Measurements from ENCODE around the gene GPR150.
A peak's percentile ranks its signal among the peaks of the same experiment; 100 is the strongest.

The GPR150 gene

DNA sequence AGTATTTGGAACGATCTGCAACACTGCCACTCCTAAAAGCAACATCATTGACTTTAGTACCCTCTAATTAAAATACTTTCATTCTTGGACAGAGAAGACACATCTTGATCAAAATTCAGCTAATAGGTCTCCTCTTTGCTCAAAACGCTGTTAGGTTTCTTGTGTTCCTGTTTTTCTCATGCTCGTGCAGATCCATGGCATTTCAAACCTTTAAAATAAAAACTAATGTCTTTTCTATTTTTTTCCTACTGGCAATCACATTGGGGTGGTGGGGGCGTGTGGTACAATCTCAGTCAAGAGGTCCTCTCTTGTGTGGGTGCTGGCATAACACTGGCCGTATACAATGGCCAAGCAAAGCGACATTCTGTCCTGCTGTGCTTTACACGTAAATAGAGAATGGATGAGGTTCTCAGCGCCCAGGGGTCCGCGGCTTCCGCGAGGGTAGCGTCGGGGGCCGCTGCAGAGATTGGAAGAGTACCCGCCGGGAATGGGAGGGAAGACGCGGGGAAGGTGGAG, 315 bp upstream of the GPR150 start:
- Histone ChIP-seq H3K9ac (ENCODE audit: low read length) (no peak overlapping the region; the same call in 1 of the 2 replicates), H3K4me3 (ENCODE audit: low read depth, low read length, poor library complexity, severe bottlenecking) (peak overlapping the region; percentile 64), H3K79me2 (ENCODE audit: insufficient read depth, low read length) (no peaks in the 10 kb centered on the region), H3K9me3 (ENCODE audit: low read length) (no peaks in the 10 kb centered on the region), H3F3A (ENCODE audit: insufficient read depth, low read length) (peaks cover 4% of the 10 kb centered on the region; the same call in 1 of the 2 replicates), H3K4me2 (ENCODE audit: low read length) (peak overlapping the region; percentile 90), H3K36me3 (ENCODE audit: insufficient read depth, low read length) (no peaks in the 10 kb centered on the region), H3K9me2 (ENCODE audit: low read depth, low read length) (no peaks in the 10 kb centered on the region), H3K27ac (ENCODE audit: low read depth, low read length, poor library complexity, severe bottlenecking) (no peak overlapping the region), H3K27me3 (ENCODE audit: insufficient read depth, low read length) (0 out of 2 replicates have a peak, but pooled peaks cover 2% of the 10 kb centered on the region), H3K4me1 (ENCODE audit: insufficient read depth, low read length, severe bottlenecking) (peaks cover 20% of the 10 kb centered on the region), H2AFZ (ENCODE audit: low read length) (no peak overlapping the region), H4K20me1 (ENCODE audit: insufficient read depth, low read length) (no peaks in the 10 kb centered on the region)
- TF ChIP-seq EZH2 (IDR thresholded peaks at IDR 0.05; ENCODE audit: borderline replicate concordance, low read length), result no peak
- TF ChIP-seq, protein P1, sequence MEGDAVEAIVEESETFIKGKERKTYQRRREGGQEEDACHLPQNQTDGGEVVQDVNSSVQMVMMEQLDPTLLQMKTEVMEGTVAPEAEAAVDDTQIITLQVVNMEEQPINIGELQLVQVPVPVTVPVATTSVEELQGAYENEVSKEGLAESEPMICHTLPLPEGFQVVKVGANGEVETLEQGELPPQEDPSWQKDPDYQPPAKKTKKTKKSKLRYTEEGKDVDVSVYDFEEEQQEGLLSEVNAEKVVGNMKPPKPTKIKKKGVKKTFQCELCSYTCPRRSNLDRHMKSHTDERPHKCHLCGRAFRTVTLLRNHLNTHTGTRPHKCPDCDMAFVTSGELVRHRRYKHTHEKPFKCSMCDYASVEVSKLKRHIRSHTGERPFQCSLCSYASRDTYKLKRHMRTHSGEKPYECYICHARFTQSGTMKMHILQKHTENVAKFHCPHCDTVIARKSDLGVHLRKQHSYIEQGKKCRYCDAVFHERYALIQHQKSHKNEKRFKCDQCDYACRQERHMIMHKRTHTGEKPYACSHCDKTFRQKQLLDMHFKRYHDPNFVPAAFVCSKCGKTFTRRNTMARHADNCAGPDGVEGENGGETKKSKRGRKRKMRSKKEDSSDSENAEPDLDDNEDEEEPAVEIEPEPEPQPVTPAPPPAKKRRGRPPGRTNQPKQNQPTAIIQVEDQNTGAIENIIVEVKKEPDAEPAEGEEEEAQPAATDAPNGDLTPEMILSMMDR (IDR thresholded peaks at IDR 0.05; ENCODE audit: low read length), result no peak

DNA sequence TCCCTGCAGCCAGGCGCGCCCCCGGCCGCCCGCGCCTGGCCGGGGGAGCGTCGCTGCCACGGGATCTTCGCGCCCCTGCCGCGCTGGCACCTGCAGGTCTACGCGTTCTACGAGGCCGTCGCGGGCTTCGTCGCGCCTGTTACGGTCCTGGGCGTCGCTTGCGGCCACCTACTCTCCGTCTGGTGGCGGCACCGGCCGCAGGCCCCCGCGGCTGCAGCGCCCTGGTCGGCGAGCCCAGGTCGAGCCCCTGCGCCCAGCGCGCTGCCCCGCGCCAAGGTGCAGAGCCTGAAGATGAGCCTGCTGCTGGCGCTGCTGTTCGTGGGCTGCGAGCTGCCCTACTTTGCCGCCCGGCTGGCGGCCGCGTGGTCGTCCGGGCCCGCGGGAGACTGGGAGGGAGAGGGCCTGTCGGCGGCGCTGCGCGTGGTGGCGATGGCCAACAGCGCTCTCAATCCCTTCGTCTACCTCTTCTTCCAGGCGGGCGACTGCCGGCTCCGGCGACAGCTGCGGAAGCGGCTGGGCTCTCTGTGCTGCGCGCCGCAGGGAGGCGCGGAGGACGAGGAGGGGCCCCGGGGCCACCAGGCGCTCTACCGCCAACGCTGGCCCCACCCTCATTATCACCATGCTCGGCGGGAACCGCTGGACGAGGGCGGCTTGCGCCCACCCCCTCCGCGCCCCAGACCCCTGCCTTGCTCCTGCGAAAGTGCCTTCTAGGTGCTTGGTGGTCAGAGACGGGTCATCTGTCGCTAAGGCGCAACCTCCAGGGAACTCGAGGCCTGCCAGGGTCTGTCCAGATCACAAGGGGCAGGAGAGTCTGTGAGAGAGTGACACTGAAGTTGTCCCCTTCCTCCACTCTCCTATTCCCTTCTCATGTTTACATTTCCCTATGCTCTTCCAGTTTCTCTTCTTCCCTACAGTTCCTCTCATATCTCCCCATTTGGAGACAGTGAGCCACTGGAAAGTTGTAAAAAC, 1.3 kb downstream of the GPR150 start:
- Histone ChIP-seq H3K9ac (ENCODE audit: low read length) (peak overlapping the region; percentile 45; the same call in 1 of the 2 replicates), H3K27ac (ENCODE audit: low read depth, low read length, poor library complexity, severe bottlenecking) (no peak overlapping the region), H3K9me3 (ENCODE audit: low read length) (no peaks in the 10 kb centered on the region), H3K9me2 (ENCODE audit: low read depth, low read length) (no peaks in the 10 kb centered on the region), H3K79me2 (ENCODE audit: insufficient read depth, low read length) (no peaks in the 10 kb centered on the region), H3K4me1 (ENCODE audit: insufficient read depth, low read length, severe bottlenecking) (peaks cover 20% of the 10 kb centered on the region), H3K4me2 (ENCODE audit: low read length) (peak overlapping the region; percentile 90), H3F3A (ENCODE audit: insufficient read depth, low read length) (peaks cover 4% of the 10 kb centered on the region; the same call in 1 of the 2 replicates), H3K27me3 (ENCODE audit: insufficient read depth, low read length) (0 out of 2 replicates have a peak, but pooled peaks cover 2% of the 10 kb centered on the region), H3K4me3 (ENCODE audit: low read depth, low read length, poor library complexity, severe bottlenecking) (peak overlapping the region; percentile 64), H4K20me1 (ENCODE audit: insufficient read depth, low read length) (no peaks in the 10 kb centered on the region), H2AFZ (ENCODE audit: low read length) (no peak overlapping the region), H3K36me3 (ENCODE audit: insufficient read depth, low read length) (no peaks in the 10 kb centered on the region)
- no peak for TF ChIP-seq EZH2 (IDR thresholded peaks at IDR 0.05; ENCODE audit: borderline replicate concordance, low read length)
- TF ChIP-seq, protein P1 (IDR thresholded peaks at IDR 0.05; ENCODE audit: low read length), result no peak

DNA sequence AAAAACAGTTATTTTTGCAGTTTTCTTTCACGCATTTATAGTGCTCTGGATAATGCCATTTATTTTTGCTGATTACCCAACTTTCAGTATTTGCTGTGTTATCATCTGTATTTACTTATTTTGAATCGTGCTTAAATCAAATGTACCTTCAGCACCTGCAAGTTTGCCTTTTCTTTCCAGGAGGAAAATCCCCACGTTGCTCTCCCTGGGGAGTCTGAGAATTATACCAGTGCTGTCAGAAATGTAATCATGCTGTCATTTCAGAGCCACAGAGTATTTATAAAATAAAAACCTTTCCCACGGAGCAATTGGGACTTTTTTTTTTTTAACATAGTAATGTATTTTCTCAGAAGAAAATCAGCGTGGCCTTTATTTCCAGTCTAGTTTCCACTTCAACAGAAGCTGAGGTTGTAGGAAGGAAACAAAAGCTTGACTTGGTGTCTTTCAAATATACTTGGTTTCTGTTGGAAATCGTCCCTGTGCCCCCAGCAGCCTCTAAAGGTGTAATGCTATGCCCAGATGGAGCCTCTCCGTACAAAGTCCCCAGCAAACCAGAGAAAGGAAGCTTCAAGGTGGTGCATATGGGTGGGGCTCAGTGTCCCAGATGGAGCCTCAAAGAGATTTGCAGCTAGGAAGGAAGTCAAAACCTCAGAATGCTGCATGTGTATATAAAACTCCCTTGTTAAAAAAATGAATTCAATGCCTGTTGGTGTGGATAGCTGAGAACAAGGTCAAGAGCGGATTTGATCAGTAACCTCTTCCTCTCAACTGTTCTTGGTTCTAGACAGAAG, 2.1 kb downstream of the GPR150 start:
- H2AFZ ChIP-seq (ENCODE audit: low read length), result no peak overlapping the region

More for the DNA sequence above, 2.1 kb downstream of the GPR150 start:
- peak overlapping the region; percentile 90; the same call in 1 of the 2 replicates for H3K4me2 ChIP-seq (ENCODE audit: low read length)
- no peaks in the 10 kb centered on the region for H3K9me3 ChIP-seq (ENCODE audit: low read length)
- peaks cover 20% of the 10 kb centered on the region for H3K4me1 ChIP-seq (ENCODE audit: insufficient read depth, low read length, severe bottlenecking)
- H3K4me3 ChIP-seq (ENCODE audit: low read depth, low read length, poor library complexity, severe bottlenecking), result peak overlapping the region; percentile 64
- no peaks in the 10 kb centered on the region for H3K36me3 ChIP-seq (ENCODE audit: insufficient read depth, low read length)
- H3K27me3 ChIP-seq (ENCODE audit: insufficient read depth, low read length), result 0 out of 2 replicates have a peak, but pooled peaks cover 2% of the 10 kb centered on the region
- H3K9ac ChIP-seq (ENCODE audit: low read length), result no peak overlapping the region
- H3K27ac ChIP-seq (ENCODE audit: low read depth, low read length, poor library complexity, severe bottlenecking), result no peak overlapping the region
- H4K20me1 ChIP-seq (ENCODE audit: insufficient read depth, low read length), result no peaks in the 10 kb centered on the region
- H3F3A ChIP-seq (ENCODE audit: insufficient read depth, low read length), result peaks cover 4% of the 10 kb centered on the region; the same call in 1 of the 2 replicates
- H3K9me2 ChIP-seq (ENCODE audit: low read depth, low read length), result no peaks in the 10 kb centered on the region
- H3K79me2 ChIP-seq (ENCODE audit: insufficient read depth, low read length), result no peaks in the 10 kb centered on the region
- TF ChIP-seq, protein P1 (IDR thresholded peaks at IDR 0.05; ENCODE audit: low read length), result no peak
- no peak for TF ChIP-seq EZH2 (IDR thresholded peaks at IDR 0.05; ENCODE audit: borderline replicate concordance, low read length)

All from OCI-LY1 (cell line).